DND-41 (cell line): ENCODE measurements around the gene CCL24.
"Not testable (repeated sequence)": the region's sequence is repeated elsewhere in the genome, so short reads cannot be mapped to it uniquely, and the experiment has no call there.

Experiments
- ATAC-seq: fragments of 200-7000 bp; cut with Tn5 transposase; 3 replicates; pipeline ENCODE4 v1.9.1; 2021; ENCODE audit warnings: low read depth; ENCODE audit not compliant: insufficient read depth
- DNase-seq: peaks from one replicate; pipeline ENCODE4 v3.0.0-alpha.2; 2020
- H2AFZ ChIP-seq: 2 replicates; pipeline ENCODE4 v1.6.0; 2012; ENCODE audit warnings: low read depth, low read length
- H3K27ac ChIP-seq: 2 replicates; pipeline ENCODE4 v1.5.1; 2012; ENCODE audit warnings: low read length, inconsistent platforms
- H3K27me3 ChIP-seq: fragments of 200-600 bp; sonication (generic); 2 replicates; pipeline ENCODE4 v1.6.0; 2012; ENCODE audit warnings: low read length, mild to moderate bottlenecking, inconsistent platforms; ENCODE audit not compliant: insufficient read depth, poor library complexity
- H3K36me3 ChIP-seq: 2 replicates; pipeline ENCODE4 v1.5.1; 2012; ENCODE audit warnings: low read length, inconsistent platforms; ENCODE audit not compliant: insufficient read depth
- H3K4me1 ChIP-seq: 2 replicates; pipeline ENCODE4 v1.5.1; 2012; ENCODE audit warnings: mild to moderate bottlenecking, low read length; ENCODE audit not compliant: insufficient read depth
- H3K4me2 ChIP-seq: 2 replicates; pipeline ENCODE4 v1.6.0; 2012; ENCODE audit warnings: mild to moderate bottlenecking, moderate library complexity, low read length, inconsistent platforms; ENCODE audit not compliant: insufficient read depth
- H3K4me3 ChIP-seq, 2 experiments: fragments of 200-600 bp in 1 of 2; shearing (Covaris generic) in 1 of 2; 2 replicates each; pipeline ENCODE4 v1.5.1; 2012 to 2016; ENCODE audit warnings: inconsistent platforms in 2 of 2, low read length in 2 of 2, mild to moderate bottlenecking in 2 of 2, low read depth in 1 of 2, moderate library complexity in 1 of 2
- H3K79me2 ChIP-seq: 2 replicates; pipeline ENCODE4 v1.6.0; 2012; ENCODE audit warnings: low read length, inconsistent platforms; ENCODE audit not compliant: insufficient read depth
- H3K9ac ChIP-seq: 2 replicates; pipeline ENCODE4 v1.6.0; 2012; ENCODE audit warnings: low read depth, mild to moderate bottlenecking, inconsistent platforms, low read length, moderate library complexity
- H3K9me3 ChIP-seq: 2 replicates; pipeline ENCODE4 v1.5.1; 2012; ENCODE audit warnings: low read length, moderate library complexity, mild to moderate bottlenecking, inconsistent platforms; ENCODE audit not compliant: insufficient read depth, severe bottlenecking
- H4K20me1 ChIP-seq: 2 replicates; pipeline ENCODE4 v1.6.0; 2012; ENCODE audit warnings: low read length; ENCODE audit not compliant: insufficient read depth
- EZH2 ChIP-seq: IDR thresholded peaks from 3 replicates; pipeline ENCODE4 v1.6.1; 2012; ENCODE audit warnings: borderline replicate concordance, low read depth, mild to moderate bottlenecking, moderate library complexity, low read length, inconsistent platforms; ENCODE audit not compliant: severe bottlenecking
- TF ChIP-seq, protein P1 (sequence below): IDR thresholded peaks from 2 replicates; pipeline ENCODE4 v1.5.1; 2012; ENCODE audit warnings: borderline replicate concordance, low read length, moderate library complexity, mild to moderate bottlenecking; ENCODE audit not compliant: poor library complexity, severe bottlenecking; ENCODE audit errors: extremely low read depth

The CCL24 gene

DNA sequence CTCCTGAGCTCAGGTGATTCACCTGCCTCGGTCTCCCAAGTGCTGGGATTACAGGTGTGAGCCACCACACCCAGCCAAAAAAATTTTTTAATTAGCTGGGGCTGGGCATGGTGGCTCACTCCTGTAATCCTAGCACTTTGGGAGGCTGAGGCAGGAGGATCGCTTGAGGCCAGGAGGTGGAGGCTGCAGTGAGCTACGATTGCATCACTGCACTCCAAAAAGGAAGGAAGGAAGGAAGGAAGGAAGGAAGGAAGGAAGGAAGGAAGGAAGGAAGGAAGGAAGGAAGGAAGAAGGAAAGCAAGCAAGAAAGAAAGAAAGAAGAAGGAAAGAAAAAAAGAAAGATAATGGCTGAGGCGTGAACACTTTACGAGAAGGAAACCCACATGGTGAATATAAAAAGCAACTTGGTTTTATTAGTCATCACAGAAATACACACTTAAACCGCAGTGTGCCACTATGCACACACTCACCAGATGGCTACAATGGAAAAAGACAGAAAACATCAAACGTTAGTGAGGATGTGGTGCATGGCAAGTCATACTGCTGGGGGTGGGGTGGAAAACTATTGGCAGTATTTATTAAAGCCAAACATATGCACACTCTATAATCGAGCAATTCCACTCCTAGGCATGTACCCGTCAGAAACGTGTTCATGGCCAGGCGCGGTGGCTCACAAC, 37.2 kb downstream of the CCL24 start:
- Histone ChIP-seq H3K4me3 (no peak overlapping the region), H3K27ac (no peak overlapping the region), H3K79me2 (no peaks in the 10 kb centered on the region), H3K9me3 (no peaks in the 10 kb centered on the region), H2AFZ (no peak overlapping the region), H3K9ac (no peak overlapping the region), H4K20me1 (no peaks in the 10 kb centered on the region), H3K36me3 (no peaks in the 10 kb centered on the region), H3K27me3 (no peaks in the 10 kb centered on the region), H3K4me1 (peaks cover 4% of the 10 kb centered on the region; the same call in 1 of the 2 replicates), H3K4me2 (no peak overlapping the region)
- ATAC-seq (peak; percentile 84), DNase-seq (peak; percentile 53)
- TF ChIP-seq EZH2 = no peak
- TF ChIP-seq, protein P1, sequence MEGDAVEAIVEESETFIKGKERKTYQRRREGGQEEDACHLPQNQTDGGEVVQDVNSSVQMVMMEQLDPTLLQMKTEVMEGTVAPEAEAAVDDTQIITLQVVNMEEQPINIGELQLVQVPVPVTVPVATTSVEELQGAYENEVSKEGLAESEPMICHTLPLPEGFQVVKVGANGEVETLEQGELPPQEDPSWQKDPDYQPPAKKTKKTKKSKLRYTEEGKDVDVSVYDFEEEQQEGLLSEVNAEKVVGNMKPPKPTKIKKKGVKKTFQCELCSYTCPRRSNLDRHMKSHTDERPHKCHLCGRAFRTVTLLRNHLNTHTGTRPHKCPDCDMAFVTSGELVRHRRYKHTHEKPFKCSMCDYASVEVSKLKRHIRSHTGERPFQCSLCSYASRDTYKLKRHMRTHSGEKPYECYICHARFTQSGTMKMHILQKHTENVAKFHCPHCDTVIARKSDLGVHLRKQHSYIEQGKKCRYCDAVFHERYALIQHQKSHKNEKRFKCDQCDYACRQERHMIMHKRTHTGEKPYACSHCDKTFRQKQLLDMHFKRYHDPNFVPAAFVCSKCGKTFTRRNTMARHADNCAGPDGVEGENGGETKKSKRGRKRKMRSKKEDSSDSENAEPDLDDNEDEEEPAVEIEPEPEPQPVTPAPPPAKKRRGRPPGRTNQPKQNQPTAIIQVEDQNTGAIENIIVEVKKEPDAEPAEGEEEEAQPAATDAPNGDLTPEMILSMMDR = peak; percentile 31

DNA sequence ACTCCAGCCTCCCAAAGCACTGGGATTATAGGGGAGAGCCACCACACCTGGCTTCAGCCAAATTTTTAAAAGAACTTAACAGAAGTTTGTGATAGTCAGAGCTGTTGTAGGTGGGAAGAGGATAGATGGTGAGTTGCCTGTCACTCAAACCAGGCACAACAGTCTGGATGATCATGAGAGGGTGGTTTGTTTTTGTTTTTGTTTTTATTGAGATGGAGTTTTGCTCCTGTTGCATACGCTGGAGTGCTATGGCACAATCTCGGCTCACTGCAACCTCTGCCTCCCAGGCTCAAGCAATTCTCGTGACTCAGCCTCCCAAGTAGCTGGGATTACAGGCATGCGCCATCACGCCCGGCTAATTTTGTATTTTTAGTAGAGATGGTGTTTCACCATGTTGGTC, 39.6 kb downstream of the CCL24 start:
- H3K9ac ChIP-seq, H3K36me3 ChIP-seq, H3K79me2 ChIP-seq, H3K27ac ChIP-seq, DNase-seq, H3K9me3 ChIP-seq, H3K4me1 ChIP-seq, H3K4me2 ChIP-seq, H2AFZ ChIP-seq, H3K4me3 ChIP-seq, H4K20me1 ChIP-seq, ATAC-seq, H3K27me3 ChIP-seq: not testable (repeated sequence)

- H4K20me1 ChIP-seq = no peaks in the 10 kb centered on the region
- no peaks in the 10 kb centered on the region for H3K79me2 ChIP-seq
- H3K4me3 ChIP-seq = no peak within 1 kb of the TSS
- H3K27me3 ChIP-seq = no peaks in the 10 kb centered on the region
- H3K9me3 ChIP-seq = no peaks in the 10 kb centered on the region
- no peaks in the 10 kb centered on the region for H3K36me3 ChIP-seq
- H3K4me2 ChIP-seq = no peak within 1 kb of the TSS
- no peak for TF ChIP-seq EZH2
- TF ChIP-seq, protein P1 = no peak
- no peak within 1 kb of the TSS for H2AFZ ChIP-seq
- ATAC-seq (no peak), DNase-seq (no peak)
- H3K27ac ChIP-seq = no peak within 1 kb of the TSS
- no peak within 1 kb of the TSS for H3K9ac ChIP-seq
- peaks cover 4% of the 10 kb centered on the region; the same call in 1 of the 2 replicates for H3K4me1 ChIP-seq
Observed at GRCh38 chr7:75772081-75773077, 41.2 kb downstream of the CCL24 start, which contains the start of gene CCL26. CCL26 (minus strand) TSS chr7:75772211; CDS start chr7:75772176, 35 bp downstream.

DNA sequence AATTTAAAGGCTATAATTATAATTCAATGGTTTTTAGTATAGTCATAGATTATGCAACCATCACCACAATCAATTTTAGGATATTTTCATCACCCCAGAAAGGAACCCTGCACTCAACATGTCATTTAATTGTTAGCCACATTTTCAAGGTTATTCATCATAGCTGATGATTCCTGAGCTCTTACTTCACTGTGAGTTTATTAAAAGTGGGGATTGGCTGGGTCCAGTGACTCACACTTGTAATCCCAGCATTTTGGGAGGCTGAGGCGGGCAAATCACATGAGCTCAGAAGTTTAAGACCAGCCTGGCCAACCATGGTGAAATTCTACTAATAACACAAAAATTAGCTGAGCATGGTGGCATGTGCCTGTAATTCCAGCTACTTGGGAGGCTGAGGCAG, 42.4 kb downstream of the CCL24 start:
- TF ChIP-seq EZH2 = no peak
- TF ChIP-seq, protein P1 = no peak
- H3K4me1 ChIP-seq = no peaks in the 10 kb centered on the region
- H4K20me1 ChIP-seq = no peaks in the 10 kb centered on the region
- DNase-seq (no peak), ATAC-seq (no peak)
- no peak overlapping the region for H3K27ac ChIP-seq
- no peaks in the 10 kb centered on the region for H3K79me2 ChIP-seq
- no peaks in the 10 kb centered on the region for H3K27me3 ChIP-seq
- no peaks in the 10 kb centered on the region for H3K36me3 ChIP-seq
- H2AFZ ChIP-seq = no peak overlapping the region
- no peak overlapping the region for H3K9ac ChIP-seq
- no peak overlapping the region for H3K4me2 ChIP-seq
- no peak overlapping the region for H3K4me3 ChIP-seq
- no peaks in the 10 kb centered on the region for H3K9me3 ChIP-seq
